ENCODE data around the gene TRIP11.
A peak's percentile ranks its signal among the peaks of the same experiment; 100 is the strongest.

Gene TRIP11

GRCh38 chr14:91975763-91976162, 64.1 kb downstream of the TRIP11 start:
- Histone ChIP-seq H3K4me1 (ENCODE audit: control insufficient read depth, insufficient read depth, low read length) (peaks cover 16% of the 10 kb centered on the region), H3K4me3 (ENCODE audit: low read length) (no peak overlapping the region), H3K9me3 (ENCODE audit: control insufficient read depth, low read length) (no peaks in the 10 kb centered on the region), H3K9ac (ENCODE audit: low read length) (no peak overlapping the region), H3K27me3 (replicated peaks; ENCODE audit: control insufficient read depth, insufficient read depth, low read length) (no peaks in the 10 kb centered on the region), H3K36me3 (ENCODE audit: control insufficient read depth, insufficient read depth, low read length, severe bottlenecking) (peaks cover 46% of the 10 kb centered on the region)
- no peak for DNase-seq (ENCODE audit: low read depth)

- DNase-seq (ENCODE audit: low read depth): no peak
- Histone ChIP-seq H3K27me3 (replicated peaks; ENCODE audit: control insufficient read depth, insufficient read depth, low read length) (no peaks in the 10 kb centered on the region), H3K9ac (ENCODE audit: low read length) (no peak overlapping the region), H3K36me3 (ENCODE audit: control insufficient read depth, insufficient read depth, low read length, severe bottlenecking) (peaks cover 75% of the 10 kb centered on the region), H3K9me3 (ENCODE audit: control insufficient read depth, low read length) (no peaks in the 10 kb centered on the region), H3K4me3 (ENCODE audit: low read length) (no peak overlapping the region), H3K4me1 (ENCODE audit: control insufficient read depth, insufficient read depth, low read length) (no peaks in the 10 kb centered on the region)
These were observed 68.6 kb downstream of the TRIP11 start for GRCh38 chr14:91971188-91971778.

- H3K9me3 ChIP-seq (ENCODE audit: control insufficient read depth, low read length): no peaks in the 10 kb centered on the region
- no peak for DNase-seq (ENCODE audit: low read depth)
- no peak overlapping the region for H3K4me3 ChIP-seq (ENCODE audit: low read length)
- no peaks in the 10 kb centered on the region for H3K27me3 ChIP-seq (replicated peaks; ENCODE audit: control insufficient read depth, insufficient read depth, low read length)
- peaks cover 51% of the 10 kb centered on the region for H3K36me3 ChIP-seq (ENCODE audit: control insufficient read depth, insufficient read depth, low read length, severe bottlenecking)
- H3K4me1 ChIP-seq (ENCODE audit: control insufficient read depth, insufficient read depth, low read length): peaks cover 10% of the 10 kb centered on the region
- no peak overlapping the region for H3K9ac ChIP-seq (ENCODE audit: low read length)
These were observed 71.6 kb downstream of the TRIP11 start for GRCh38 chr14:91968280-91968679.

- no peaks in the 10 kb centered on the region for H3K9me3 ChIP-seq (ENCODE audit: control insufficient read depth, low read length)
- no peaks in the 10 kb centered on the region for H3K27me3 ChIP-seq (replicated peaks; ENCODE audit: control insufficient read depth, insufficient read depth, low read length)
- no peak overlapping the region for H3K4me3 ChIP-seq (ENCODE audit: low read length)
- DNase-seq (ENCODE audit: low read depth): no peak
- peaks cover 13% of the 10 kb centered on the region for H3K4me1 ChIP-seq (ENCODE audit: control insufficient read depth, insufficient read depth, low read length)
- no peak overlapping the region for H3K9ac ChIP-seq (ENCODE audit: low read length)
- H3K36me3 ChIP-seq (ENCODE audit: control insufficient read depth, insufficient read depth, low read length, severe bottlenecking): peaks cover 20% of the 10 kb centered on the region
These were observed 75.1 kb downstream of the TRIP11 start for GRCh38 chr14:91964724-91965123.

DNA sequence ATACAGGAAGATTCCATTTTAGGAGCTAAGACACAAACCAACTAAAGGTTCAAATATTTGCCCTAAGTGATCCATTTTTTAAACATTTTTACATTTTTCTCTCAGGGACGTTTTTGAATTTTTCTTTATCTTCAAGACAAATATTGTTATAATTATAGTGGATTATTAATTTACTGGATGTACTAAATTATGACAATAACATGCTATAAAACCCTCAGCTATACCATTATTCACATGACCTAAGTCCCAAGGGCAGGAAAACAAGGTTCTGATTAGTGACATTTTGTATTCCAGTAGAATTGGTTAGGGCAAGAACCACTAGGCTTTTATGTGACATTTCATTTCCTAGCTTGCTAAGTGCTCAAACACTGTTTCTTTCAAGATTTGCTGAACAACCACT, 75.8 kb downstream of the TRIP11 start:
- no peak overlapping the region for H3K9ac ChIP-seq (ENCODE audit: low read length)
- peak overlapping the region; percentile 0 for H3K4me3 ChIP-seq (ENCODE audit: low read length)
- H3K36me3 ChIP-seq (ENCODE audit: control insufficient read depth, insufficient read depth, low read length, severe bottlenecking): peaks cover 13% of the 10 kb centered on the region
- DNase-seq (ENCODE audit: low read depth): no peak
- peaks cover 13% of the 10 kb centered on the region for H3K4me1 ChIP-seq (ENCODE audit: control insufficient read depth, insufficient read depth, low read length)
- no peaks in the 10 kb centered on the region for H3K27me3 ChIP-seq (replicated peaks; ENCODE audit: control insufficient read depth, insufficient read depth, low read length)
- H3K9me3 ChIP-seq (ENCODE audit: control insufficient read depth, low read length): no peaks in the 10 kb centered on the region

DNA sequence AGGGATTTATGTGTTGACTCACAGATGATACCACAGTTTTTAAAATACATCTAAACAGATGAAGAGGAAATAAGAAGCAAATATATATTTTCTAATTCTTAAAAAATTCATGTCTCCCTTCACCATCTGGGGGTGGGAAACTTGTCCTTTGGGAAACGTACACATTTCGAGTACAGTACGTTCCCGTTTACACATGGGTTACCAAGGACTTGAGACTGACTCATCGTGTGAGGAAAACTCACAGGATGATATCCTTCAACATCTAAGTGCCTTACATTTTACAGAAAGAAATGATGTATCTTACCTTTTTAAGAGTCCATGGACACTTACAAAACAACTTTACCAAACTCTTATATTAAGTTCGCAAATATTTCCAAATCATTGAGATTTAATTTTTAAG, 76.4 kb downstream of the TRIP11 start:
- DNase-seq (ENCODE audit: low read depth): no peak
- no peaks in the 10 kb centered on the region for H3K27me3 ChIP-seq (replicated peaks; ENCODE audit: control insufficient read depth, insufficient read depth, low read length)

GRCh38 chr14:91961297-91962220, 78.3 kb downstream of the TRIP11 start:
- no peak overlapping the region for H3K9ac ChIP-seq (ENCODE audit: low read length)
- H3K4me3 ChIP-seq (ENCODE audit: low read length): no peak overlapping the region
- H3K36me3 ChIP-seq (ENCODE audit: control insufficient read depth, insufficient read depth, low read length, severe bottlenecking): no peaks in the 10 kb centered on the region
- no peaks in the 10 kb centered on the region for H3K27me3 ChIP-seq (replicated peaks; ENCODE audit: control insufficient read depth, insufficient read depth, low read length)
- DNase-seq (ENCODE audit: low read depth): no peak
- peaks cover 13% of the 10 kb centered on the region for H3K4me1 ChIP-seq (ENCODE audit: control insufficient read depth, insufficient read depth, low read length)
- no peaks in the 10 kb centered on the region for H3K9me3 ChIP-seq (ENCODE audit: control insufficient read depth, low read length)

More for the DNA sequence above, 76.4 kb downstream of the TRIP11 start:
- Histone ChIP-seq H3K4me1 (ENCODE audit: control insufficient read depth, insufficient read depth, low read length) (peaks cover 13% of the 10 kb centered on the region), H3K4me3 (ENCODE audit: low read length) (peak overlapping the region; percentile 0), H3K9ac (ENCODE audit: low read length) (no peak overlapping the region), H3K36me3 (ENCODE audit: control insufficient read depth, insufficient read depth, low read length, severe bottlenecking) (peaks cover 8% of the 10 kb centered on the region), H3K9me3 (ENCODE audit: control insufficient read depth, low read length) (no peaks in the 10 kb centered on the region)

DNA sequence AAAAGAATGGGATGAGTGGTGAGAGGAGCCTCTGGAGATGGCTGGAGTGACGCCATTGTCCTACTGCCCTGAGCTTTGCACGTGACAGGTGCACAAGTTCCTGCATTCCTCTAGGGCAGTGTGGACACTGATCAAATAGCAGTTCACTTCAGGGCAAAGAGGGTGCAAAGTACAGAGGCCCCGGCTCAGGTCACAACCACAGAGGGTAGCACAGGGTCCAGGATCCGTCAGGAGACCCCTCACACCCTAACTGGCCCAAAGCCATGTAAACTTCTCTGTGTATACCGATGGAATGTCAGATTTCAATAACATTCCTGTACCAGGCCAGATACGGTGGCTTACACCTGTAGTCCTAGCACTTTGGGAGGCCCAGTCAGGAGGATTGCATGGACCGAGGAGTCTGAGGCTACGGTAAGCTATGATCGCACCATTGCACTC, 82.0 kb downstream of the TRIP11 start:
- Histone ChIP-seq H3K4me3 (ENCODE audit: low read length) (no peak overlapping the region), H3K9me3 (ENCODE audit: control insufficient read depth, low read length) (no peaks in the 10 kb centered on the region), H3K9ac (ENCODE audit: low read length) (no peak overlapping the region), H3K4me1 (ENCODE audit: control insufficient read depth, insufficient read depth, low read length) (no peaks in the 10 kb centered on the region), H3K27me3 (replicated peaks; ENCODE audit: control insufficient read depth, insufficient read depth, low read length) (no peaks in the 10 kb centered on the region), H3K36me3 (ENCODE audit: control insufficient read depth, insufficient read depth, low read length, severe bottlenecking) (no peaks in the 10 kb centered on the region)
- DNase-seq (ENCODE audit: low read depth): no peak

DNA sequence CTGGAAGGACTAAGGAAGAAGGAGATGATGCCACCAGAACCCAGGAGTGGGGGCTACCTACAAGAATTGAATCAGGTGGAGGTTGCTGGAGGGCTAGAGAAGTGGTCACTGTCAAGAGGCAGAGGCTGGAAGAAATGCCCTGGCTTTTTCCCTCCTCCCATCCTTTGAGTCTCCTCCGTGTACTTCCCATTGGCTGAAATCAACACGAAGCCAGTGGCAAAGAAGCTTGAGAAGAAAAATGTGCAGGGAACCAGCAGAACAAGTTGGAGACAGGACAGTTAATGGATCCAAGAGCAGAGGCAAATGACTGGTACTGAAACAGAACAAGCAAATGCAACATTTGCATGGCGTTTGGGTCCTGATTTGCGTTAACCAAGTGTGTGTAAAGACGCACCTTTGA, 83.2 kb downstream of the TRIP11 start:
- no peak for DNase-seq (ENCODE audit: low read depth)
- H3K27me3 ChIP-seq (replicated peaks; ENCODE audit: control insufficient read depth, insufficient read depth, low read length): no peaks in the 10 kb centered on the region
- no peaks in the 10 kb centered on the region for H3K4me1 ChIP-seq (ENCODE audit: control insufficient read depth, insufficient read depth, low read length)
- no peaks in the 10 kb centered on the region for H3K36me3 ChIP-seq (ENCODE audit: control insufficient read depth, insufficient read depth, low read length, severe bottlenecking)
- H3K9me3 ChIP-seq (ENCODE audit: control insufficient read depth, low read length): no peaks in the 10 kb centered on the region
- no peak overlapping the region for H3K4me3 ChIP-seq (ENCODE audit: low read length)
- H3K9ac ChIP-seq (ENCODE audit: low read length): no peak overlapping the region

- no peaks in the 10 kb centered on the region for H3K36me3 ChIP-seq (ENCODE audit: control insufficient read depth, insufficient read depth, low read length, severe bottlenecking)
These were observed 84.7 kb downstream of the TRIP11 start for GRCh38 chr14:91955168-91955567.

DNA sequence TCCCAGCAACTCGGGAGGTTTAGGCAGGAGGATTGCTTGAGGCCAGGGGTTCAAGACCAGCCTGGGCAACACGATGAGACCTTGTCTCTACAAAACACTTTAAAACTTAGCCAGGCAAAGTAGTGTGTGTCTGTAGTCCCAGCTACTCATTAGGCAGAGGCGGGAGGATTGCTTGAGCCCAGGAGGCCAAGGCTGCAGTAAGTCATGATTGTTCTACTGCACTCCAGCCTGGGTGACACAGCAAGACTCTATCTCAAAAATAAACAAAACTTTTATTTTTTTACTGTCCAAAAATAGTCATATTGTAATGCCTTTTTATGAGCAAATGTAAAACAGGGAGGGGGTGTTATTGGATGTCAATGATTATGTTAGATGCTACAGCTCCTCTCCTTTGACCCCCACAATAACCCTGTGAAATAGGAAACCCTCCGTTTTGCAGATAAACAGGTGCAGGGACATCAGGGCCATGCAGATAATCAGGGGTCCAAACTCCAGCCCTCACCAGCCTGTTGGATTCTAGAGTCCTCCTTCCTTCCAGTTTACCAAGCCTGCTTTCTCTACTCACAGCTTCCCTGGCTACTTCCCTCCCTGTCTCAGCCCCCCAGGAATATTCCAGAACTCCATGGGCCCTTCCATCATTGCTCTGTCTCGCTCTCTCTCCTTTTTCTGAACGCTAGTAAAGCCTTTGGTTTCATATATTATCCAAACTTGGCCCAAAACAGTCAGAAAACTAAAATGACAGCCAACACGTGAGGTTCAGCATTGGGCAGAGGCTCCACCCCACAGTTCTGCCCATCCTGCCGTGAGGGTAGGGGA, 86.5 kb downstream of the TRIP11 start:
- peak; percentile 21 for DNase-seq (ENCODE audit: low read depth)
- Histone ChIP-seq H3K4me1 (ENCODE audit: control insufficient read depth, insufficient read depth, low read length) (peaks cover 2% of the 10 kb centered on the region), H3K4me3 (ENCODE audit: low read length) (no peak overlapping the region)

More at GRCh38 chr14:91955168-91955567, 84.7 kb downstream of the TRIP11 start:
- Histone ChIP-seq H3K27me3 (replicated peaks; ENCODE audit: control insufficient read depth, insufficient read depth, low read length) (no peaks in the 10 kb centered on the region), H3K4me1 (ENCODE audit: control insufficient read depth, insufficient read depth, low read length) (no peaks in the 10 kb centered on the region), H3K9me3 (ENCODE audit: control insufficient read depth, low read length) (no peaks in the 10 kb centered on the region), H3K4me3 (ENCODE audit: low read length) (no peak overlapping the region), H3K9ac (ENCODE audit: low read length) (no peak overlapping the region)
- no peak for DNase-seq (ENCODE audit: low read depth)

More for the DNA sequence above, 86.5 kb downstream of the TRIP11 start:
- no peaks in the 10 kb centered on the region for H3K27me3 ChIP-seq (replicated peaks; ENCODE audit: control insufficient read depth, insufficient read depth, low read length)
- H3K36me3 ChIP-seq (ENCODE audit: control insufficient read depth, insufficient read depth, low read length, severe bottlenecking): no peaks in the 10 kb centered on the region
- no peak overlapping the region for H3K9ac ChIP-seq (ENCODE audit: low read length)
- no peaks in the 10 kb centered on the region for H3K9me3 ChIP-seq (ENCODE audit: control insufficient read depth, low read length)

All from adipocyte (in vitro differentiated cells).